Left renal pelvis (tissue), 4 donors: ENCODE measurements around the gene A2M. TPM values are rescaled to one million over a fixed set of nuclear protein-coding genes. Genes with fewer than 3 reads are reported as not detected.
A peak's percentile ranks its signal among the peaks of the same experiment; 100 is the strongest.
"Not testable (repeated sequence)": the region's sequence is repeated elsewhere in the genome, so short reads cannot be mapped to it uniquely, and the experiment has no call there.

Experiments used
- DNase-seq, 4 donors: peaks; one replicate each; pipeline ENCODE4 v3.0.0-alpha.2; 2013; ENCODE audit warnings: low read depth in 4 of 4, low spot score in 3 of 4
- polyA plus RNA-seq, 4 donors: library from polyadenylated mRNA; unstranded; fragments of 120-200 nt; gene quantifications; one replicate each; pipeline ENCODE4 v1.2.1, GENCODE V29; 2013; ENCODE audit not compliant: insufficient read length in 4 of 4

The A2M gene
- 100 to 1,000 TPM; 183 to 318 (median 249) TPM for polyA plus RNA-seq

GRCh38 chr12:9115731-9116559 lies at the start of gene A2M:
TSS of gene A2M (minus strand) at chr12:9115919. CDS start at chr12:9115849, 70 bp downstream.
- peak; percentile 26 to 43 (median 36) for DNase-seq

- DNase-seq, result no peak
Measured at GRCh38 chr12:9163392-9163791, 47.7 kb upstream of the A2M start.

GRCh38 chr12:9156119-9156518 lies 40.4 kb upstream of the A2M start:
- no peak for DNase-seq

- no peak for DNase-seq
Measured at GRCh38 chr12:9149372-9149771, 33.7 kb upstream of the A2M start.

GRCh38 chr12:9148926-9149325 lies 33.2 kb upstream of the A2M start:
- DNase-seq, result no peak

GRCh38 chr12:9147461-9147860 lies 31.7 kb upstream of the A2M start:
- no peak for DNase-seq

- no peak for DNase-seq
Measured at GRCh38 chr12:9144730-9145106, 29.0 kb upstream of the A2M start.

- no peak for DNase-seq
Measured at GRCh38 chr12:9143929-9144729, 28.4 kb upstream of the A2M start.

- no peak for DNase-seq
Measured at GRCh38 chr12:9143137-9143536, 27.4 kb upstream of the A2M start.

- not testable (repeated sequence) for DNase-seq
Measured at GRCh38 chr12:9139588-9140290, 24.0 kb upstream of the A2M start.

- no peak for DNase-seq
Measured at GRCh38 chr12:9135903-9136310, 20.2 kb upstream of the A2M start.

GRCh38 chr12:9134981-9135628 lies 19.4 kb upstream of the A2M start:
- peak in 1 of 4 donors; percentile 19 for DNase-seq

- no peak for DNase-seq
Measured at GRCh38 chr12:9133216-9133916, 17.6 kb upstream of the A2M start.

- DNase-seq, result no peak
Measured at GRCh38 chr12:9132008-9132535, 16.4 kb upstream of the A2M start.

- no peak for DNase-seq
Measured at GRCh38 chr12:9130244-9130643, 14.5 kb upstream of the A2M start.

- DNase-seq, result no peak
Measured at GRCh38 chr12:9127936-9128663, 12.4 kb upstream of the A2M start.

GRCh38 chr12:9127484-9127883 lies 11.8 kb upstream of the A2M start:
- DNase-seq, result no peak

GRCh38 chr12:9124383-9125031 lies 8.8 kb upstream of the A2M start:
- DNase-seq, result no peak
